A549 (cell line): ENCODE measurements around the gene PAQR8.

Source experiments
- BHLHE40 ChIP-seq: IDR thresholded peaks from 2 replicates; pipeline ENCODE4 v1.6.1; 2012; ENCODE audit warnings: low read depth, low read length, inconsistent platforms
- CEBPB ChIP-seq, 2 experiments: fragments of >200 bp in 1 of 2; sonication (Bioruptor Twin) in 1 of 2; formaldehyde crosslinking in 1 of 2; IDR thresholded peaks; 2 replicates each; pipeline ENCODE4 v1.6.1; 2012 to 2016
- ELK1 ChIP-seq: fragments of 150-350 bp; IDR thresholded peaks from 2 replicates; pipeline ENCODE4 v1.6.1; 2014; ENCODE audit warnings: low read depth, mild to moderate bottlenecking, low read length
- EP300 ChIP-seq, 2 experiments: fragments of >200 bp; sonication (Bioruptor Twin); formaldehyde crosslinking; IDR thresholded peaks; 2 replicates in 1 of 2; 3 replicates in 1 of 2; pipeline ENCODE4 v1.6.1; 2016 to 2017
- NFE2L2 ChIP-seq: fragments of 150-350 bp; conservative IDR thresholded peaks from 2 replicates; pipeline ENCODE4 v1.6.1; 2014; ENCODE audit warnings: low read length
- NPAS2 ChIP-seq: fragments of 250-450 bp; sonication (Bioruptor Pico); IDR thresholded peaks from 2 replicates; pipeline ENCODE4 v1.8.0; 2022; ENCODE audit warnings: mild to moderate bottlenecking, moderate library complexity, borderline replicate concordance
- NR3C1 ChIP-seq: fragments of >200 bp; sonication (Bioruptor Twin); formaldehyde crosslinking; IDR thresholded peaks from 3 replicates; pipeline ENCODE4 v1.6.1; 2017
- POLR2A ChIP-seq: IDR thresholded peaks from 2 replicates; pipeline ENCODE4 v1.6.1; 2012; ENCODE audit warnings: mild to moderate bottlenecking, low read length
- POLR2AphosphoS2 ChIP-seq: conservative IDR thresholded peaks from 2 replicates; pipeline ENCODE4 v1.6.1; 2012; ENCODE audit warnings: low read length, improper control_type of control experiment, inconsistent platforms
- REST ChIP-seq: fragments of 200-600 bp; sonication (generic); IDR thresholded peaks from 2 replicates; pipeline ENCODE4 v1.6.1; 2016; ENCODE audit warnings: antibody characterized with exemption, mild to moderate bottlenecking, moderate library complexity
- TP53 ChIP-seq: fragments of 250-450 bp; sonication (Bioruptor Pico); IDR thresholded peaks from 2 replicates; pipeline ENCODE4 v1.5.0; 2021; ENCODE audit warnings: mild to moderate bottlenecking, moderate library complexity
- TF ChIP-seq, protein P1 (sequence below): fragments of >200 bp; sonication (Bioruptor Twin); formaldehyde crosslinking; IDR thresholded peaks from 3 replicates; pipeline ENCODE4 v1.5.1; 2016

DNA sequence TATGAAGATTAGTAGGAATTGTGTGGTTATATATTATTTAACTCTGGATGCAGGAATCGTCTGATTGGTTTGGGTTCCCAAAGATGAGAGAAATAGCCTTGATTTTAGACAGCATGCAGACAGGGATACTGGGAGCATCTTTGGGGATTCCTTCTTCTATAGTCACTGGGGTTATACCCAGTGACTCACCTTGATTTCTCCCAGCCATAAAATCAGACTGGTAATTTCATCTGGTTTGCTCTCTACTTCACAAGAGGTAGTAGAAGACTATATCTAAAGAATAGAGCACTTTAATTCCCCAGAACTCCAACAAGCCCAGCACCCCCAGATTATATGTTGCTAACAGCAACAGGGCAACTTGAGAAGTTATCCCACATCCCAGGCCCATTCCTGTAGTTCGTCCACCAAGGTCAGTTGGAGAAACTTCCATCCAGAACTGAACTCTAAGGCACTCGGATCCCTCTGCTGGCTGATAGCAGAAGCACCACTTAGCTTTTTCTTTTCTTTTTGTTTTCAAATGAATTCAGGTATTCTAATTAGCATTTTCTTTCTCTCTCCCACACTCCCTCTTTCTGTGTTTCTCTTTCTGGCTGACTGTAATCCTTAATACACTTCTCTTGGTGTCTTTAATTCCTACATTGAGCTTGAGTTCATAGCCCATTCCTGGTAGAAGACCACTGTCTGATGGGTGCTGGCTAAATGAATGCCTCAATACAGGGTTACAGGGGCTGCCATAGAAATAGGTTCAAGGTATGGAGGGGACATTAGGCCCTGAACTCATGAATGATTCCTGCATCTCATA lies 37.8 kb downstream of the PAQR8 start:
- TF ChIP-seq, protein P1, sequence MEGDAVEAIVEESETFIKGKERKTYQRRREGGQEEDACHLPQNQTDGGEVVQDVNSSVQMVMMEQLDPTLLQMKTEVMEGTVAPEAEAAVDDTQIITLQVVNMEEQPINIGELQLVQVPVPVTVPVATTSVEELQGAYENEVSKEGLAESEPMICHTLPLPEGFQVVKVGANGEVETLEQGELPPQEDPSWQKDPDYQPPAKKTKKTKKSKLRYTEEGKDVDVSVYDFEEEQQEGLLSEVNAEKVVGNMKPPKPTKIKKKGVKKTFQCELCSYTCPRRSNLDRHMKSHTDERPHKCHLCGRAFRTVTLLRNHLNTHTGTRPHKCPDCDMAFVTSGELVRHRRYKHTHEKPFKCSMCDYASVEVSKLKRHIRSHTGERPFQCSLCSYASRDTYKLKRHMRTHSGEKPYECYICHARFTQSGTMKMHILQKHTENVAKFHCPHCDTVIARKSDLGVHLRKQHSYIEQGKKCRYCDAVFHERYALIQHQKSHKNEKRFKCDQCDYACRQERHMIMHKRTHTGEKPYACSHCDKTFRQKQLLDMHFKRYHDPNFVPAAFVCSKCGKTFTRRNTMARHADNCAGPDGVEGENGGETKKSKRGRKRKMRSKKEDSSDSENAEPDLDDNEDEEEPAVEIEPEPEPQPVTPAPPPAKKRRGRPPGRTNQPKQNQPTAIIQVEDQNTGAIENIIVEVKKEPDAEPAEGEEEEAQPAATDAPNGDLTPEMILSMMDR = peak; percentile 77
- no peak for TF ChIP-seq EP300 (IDR thresholded peaks at IDR 0.05)
- no peak for TF ChIP-seq REST
- TF ChIP-seq ELK1 = no peak
- no peak for TF ChIP-seq NPAS2 (CRISPR knock-in tag)
- TF ChIP-seq TP53 (CRISPR knock-in tag) = no peak
- no peak for TF ChIP-seq NFE2L2
- TF ChIP-seq POLR2A = no peak
- no peak for TF ChIP-seq BHLHE40
- no peak for TF ChIP-seq CEBPB (IDR thresholded peaks at IDR 0.05)
- no peak for TF ChIP-seq NR3C1
- TF ChIP-seq POLR2AphosphoS2 = no peak
